Glomerular visceral epithelial cell (primary cell): ENCODE measurements around the gene MAMDC2.
A peak's percentile ranks its signal among the peaks of the same experiment; 100 is the strongest.

Experiments
- DNase-seq: peaks from one replicate; pipeline ENCODE4 v3.0.0-alpha.2; 2016; ENCODE audit errors: extremely low spot score

MAMDC2 gene

DNA sequence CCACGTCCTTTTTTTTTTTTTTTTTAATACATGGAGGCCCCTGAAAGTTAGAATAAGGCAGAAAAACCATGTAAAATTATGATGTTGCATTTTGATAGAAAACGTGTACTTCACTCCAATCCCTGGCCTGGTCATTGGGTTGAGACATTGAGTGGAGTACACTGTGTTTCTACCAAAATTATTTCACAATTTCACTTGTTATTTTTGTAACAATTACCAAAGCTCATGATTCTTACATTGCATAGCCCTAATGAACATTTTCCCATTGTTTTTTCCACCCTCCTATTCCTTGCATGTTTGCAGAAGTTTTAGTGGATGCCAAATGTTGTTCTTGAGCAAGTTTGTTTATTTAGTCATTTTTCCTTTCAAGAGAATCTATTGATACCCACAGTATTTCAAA, 21.9 kb downstream of the MAMDC2 start:
- DNase-seq = no peak

DNA sequence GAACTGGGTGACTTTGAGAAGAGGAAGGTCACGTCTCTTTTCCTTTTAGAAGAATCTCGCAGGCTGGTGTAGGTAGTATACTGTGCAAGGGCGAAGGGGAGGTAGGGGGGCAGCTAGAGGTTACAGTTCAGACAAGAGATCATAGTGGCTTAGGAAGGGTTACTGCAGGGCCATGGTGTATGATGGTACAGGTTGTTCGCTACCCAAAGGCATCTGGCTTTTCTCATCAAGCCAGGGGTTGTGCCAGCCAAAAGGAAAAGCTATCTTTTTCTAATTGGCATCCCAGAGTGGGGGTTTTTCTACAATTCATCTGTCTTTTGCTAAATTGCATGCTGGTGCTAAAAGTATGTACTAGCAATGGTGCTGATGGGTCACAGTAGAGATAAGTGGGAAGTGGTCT, 22.8 kb downstream of the MAMDC2 start:
- DNase-seq = no peak

DNA sequence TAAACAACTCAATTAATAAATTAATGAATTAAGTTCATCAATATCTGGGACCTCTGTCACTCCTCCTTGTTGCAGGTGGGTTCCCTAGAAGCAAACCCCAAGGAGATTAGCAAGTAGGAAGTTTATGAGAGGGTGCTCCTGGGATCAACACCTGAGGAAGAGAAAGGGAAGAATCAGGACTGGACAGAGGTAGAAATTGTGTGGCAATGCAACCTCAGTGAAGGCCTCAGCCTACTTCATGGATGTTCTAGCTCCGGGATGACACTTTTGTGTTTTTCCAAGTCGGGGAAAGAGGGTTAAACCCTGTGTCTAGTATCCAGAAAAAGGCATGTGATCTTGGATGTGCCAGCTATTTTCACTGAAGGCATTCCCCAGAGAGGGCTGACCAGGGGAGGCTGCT, 23.2 kb downstream of the MAMDC2 start:
- no peak for DNase-seq

DNA sequence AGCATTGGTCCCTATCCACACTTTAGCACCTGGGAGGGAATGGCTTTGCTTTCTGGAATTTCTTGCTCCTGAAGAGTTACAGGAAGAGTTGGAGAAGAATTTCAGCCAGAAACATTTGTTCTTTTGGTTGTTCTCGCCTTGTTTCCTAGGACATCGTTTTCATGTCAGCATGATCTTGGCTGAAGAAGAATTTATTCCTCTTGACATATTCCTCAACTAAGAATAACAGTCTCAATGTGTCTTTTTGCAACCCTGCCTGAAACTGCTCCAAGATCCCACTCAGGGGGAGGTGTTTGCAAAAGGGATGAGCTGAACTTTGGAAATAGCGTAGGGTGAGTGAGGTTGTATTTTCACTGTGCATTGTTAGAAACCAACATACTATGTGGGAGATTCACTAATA, 26.1 kb downstream of the MAMDC2 start:
- DNase-seq = no peak

DNA sequence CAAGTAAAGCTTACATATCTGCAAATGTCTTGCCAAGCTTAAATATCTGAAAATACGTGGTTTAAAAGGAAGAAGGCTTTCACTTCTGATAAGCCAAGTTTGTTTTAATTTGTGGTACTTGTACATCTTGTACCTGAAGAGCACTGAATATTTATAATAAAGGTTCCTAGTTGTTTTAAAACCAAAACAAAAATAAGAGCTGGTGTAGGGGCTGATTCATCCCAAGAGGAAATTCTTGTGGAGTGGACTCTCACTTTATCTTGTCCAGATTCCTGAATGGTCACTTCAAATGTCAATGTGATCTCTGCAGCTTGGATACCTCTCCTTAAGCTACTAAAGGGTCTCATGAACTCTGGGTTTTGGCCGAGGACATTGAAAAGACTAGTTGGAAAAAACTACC, 29.5 kb downstream of the MAMDC2 start:
- DNase-seq = no peak

DNA sequence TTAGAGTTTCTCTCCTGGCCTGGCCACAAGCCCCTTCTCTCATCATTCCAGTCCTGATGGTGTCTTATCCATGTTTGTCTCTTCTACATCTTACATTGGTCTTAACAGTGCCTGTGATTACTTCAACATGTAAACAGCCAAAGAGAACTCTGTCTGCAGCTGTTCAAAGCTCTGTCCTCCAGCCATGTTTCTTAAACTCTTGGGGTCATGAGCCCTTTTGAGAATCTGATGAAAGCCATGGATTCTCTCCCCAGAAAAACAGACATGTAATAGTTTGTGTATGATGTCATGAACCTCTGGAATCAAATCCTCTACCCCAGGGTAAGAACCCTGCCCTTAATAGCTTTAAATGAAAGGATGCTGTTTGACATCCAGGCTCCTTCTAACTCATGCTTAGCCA, 30.1 kb downstream of the MAMDC2 start:
- no peak for DNase-seq

DNA sequence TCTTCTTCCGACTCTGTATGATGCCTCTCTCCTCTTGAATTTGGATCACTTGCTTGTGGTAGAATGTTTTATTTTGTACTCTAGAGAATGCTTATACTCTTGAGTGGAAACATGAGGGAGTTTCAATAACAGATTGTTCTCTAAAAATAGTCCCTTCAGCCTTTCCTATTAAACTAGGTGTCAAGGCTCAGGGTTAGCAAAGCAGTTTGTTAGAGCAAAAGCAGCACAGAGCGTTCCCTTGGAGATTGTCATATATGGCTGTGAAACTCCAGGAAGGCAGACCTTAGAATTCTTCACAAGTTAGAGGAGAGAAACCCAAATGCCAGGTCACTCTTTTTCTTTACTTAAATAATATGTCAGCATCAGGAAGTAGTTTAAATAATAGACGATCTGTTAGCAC, 33.0 kb downstream of the MAMDC2 start:
- DNase-seq = no peak

DNA sequence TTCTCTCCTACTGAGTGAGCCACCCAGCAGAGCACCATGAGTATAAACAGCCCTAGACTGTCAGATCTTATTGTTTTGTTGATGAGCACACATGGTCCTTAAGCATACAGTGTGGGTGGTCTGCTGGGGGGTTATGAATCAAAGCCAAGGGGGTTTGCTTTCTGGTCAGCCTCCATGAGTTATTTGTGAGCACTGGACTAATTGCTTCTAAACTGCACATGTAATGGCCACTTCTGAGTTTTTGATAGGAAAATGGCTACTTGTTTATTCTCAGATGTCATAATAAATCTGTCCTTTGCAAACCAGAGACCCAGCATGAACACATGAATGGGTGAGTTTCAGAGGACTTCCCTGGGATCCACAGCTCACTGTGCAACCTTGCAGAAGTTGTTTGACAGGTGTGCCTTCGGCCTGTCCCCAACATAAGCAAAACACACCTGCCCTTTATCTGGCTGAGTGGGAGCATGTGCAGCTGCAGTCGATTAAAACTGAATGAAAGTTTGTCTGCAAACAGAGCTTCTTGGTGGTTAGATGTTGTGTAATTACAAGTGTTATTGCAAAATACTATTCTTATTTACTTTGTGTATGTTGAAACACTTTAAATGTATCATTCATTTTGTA, 35.9 kb downstream of the MAMDC2 start:
- no peak for DNase-seq

DNA sequence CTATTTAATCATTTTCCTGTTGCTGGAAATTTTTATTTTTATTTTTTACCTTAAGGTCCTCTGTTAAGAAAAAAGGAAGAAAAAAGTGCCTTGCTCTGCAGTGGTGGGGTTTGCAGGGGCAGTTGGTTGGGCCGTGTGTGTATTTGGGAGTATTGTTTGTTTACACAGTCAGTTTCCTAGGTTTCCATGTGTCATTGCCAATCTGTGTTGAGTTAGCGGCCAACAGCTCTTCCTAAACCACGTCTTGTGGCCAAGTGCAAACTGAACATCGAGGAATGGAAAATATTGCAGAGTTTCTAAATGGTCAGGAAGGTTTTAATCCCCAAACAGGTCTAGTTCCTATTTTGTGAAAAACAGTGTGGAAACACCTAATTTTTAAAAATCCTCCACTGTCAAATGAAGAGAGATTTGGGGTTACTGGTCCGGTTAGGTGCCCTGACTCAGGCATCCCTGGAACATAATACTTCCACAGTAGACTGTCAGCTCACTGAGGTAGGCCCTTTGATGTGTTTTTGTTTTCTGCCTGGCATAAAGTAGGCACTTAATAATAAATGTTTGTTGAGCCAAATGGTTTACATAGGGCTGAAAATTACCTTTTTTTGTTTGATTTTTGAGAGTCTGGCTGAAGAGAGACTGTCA, 37.0 kb downstream of the MAMDC2 start:
- peak; percentile 58 for DNase-seq

DNA sequence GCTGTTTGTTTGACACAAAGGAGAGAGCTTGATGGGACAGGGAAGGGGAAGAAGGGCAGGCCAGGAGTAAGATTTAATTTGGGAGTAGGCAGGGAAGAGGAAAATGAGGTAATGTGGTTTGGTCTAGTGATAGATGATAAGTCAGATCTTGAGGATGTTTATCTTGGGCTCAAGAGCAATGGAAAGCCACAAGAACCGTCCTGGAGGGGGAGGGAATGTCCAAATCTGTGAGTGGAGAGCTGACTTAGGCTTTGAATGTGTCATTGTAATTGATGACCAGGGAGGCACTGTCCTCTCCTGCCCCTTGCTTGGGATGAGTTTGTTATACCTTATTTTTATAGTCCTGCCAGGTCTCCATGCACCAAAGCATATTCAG, 37.5 kb downstream of the MAMDC2 start:
- DNase-seq = peak; percentile 73

DNA sequence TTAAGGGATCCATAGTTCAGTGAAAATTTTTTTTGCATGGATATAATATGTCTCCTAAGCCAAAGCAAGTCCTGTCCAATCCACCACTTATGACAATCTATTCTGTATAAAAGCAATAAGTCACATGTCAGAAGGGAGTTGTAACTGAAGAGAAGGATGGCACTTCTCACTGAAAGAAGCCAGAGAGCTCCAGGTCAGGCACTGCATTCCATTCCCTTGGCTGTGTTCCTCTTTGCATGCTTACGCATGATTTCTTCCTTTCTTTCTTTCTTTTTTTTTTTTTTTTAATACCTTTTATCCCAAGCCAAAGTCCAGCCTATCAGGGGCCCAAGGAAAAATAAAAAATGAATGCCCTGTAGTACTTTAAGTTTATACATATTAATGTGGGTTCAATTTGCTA, 39.8 kb downstream of the MAMDC2 start:
- no peak for DNase-seq

DNA sequence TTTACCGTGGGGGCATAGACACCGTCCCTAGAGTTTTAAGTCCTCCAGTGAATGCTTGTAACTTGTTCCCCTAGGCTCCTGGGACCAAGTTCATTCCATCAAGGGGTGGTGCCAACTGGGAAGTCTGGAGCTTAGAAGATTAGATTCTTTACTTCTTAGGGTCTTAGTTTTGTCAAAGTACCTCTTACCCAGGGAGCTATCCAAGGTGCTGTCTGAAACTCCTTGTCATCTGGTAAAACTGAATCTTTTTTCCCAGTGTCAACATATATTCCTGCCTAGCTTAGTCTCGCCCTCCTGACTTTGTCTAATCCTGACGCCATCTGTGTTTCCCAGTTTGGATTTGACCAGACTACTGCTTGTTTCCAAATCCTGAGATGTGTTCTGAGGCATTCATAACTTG, 41.6 kb downstream of the MAMDC2 start:
- no peak for DNase-seq

DNA sequence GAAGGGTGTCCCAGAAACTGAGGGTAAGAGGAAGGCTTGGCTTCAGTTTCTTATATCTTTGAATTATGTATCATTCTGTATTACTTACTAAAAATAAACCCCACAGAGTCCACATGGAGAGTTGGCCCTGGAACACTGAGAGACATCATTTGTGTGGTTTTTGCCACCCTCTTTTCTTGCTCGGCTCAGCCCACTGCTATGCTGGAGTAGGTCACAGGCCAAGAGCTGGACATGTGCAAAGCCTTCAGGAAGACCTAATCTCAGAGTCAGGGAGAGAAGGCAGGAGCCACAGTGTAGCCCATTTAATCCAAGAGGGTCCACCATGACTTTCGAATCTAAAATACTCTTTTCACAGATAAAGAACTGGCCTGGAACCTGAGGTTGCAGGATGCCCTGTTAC, 47.5 kb downstream of the MAMDC2 start:
- DNase-seq = no peak

DNA sequence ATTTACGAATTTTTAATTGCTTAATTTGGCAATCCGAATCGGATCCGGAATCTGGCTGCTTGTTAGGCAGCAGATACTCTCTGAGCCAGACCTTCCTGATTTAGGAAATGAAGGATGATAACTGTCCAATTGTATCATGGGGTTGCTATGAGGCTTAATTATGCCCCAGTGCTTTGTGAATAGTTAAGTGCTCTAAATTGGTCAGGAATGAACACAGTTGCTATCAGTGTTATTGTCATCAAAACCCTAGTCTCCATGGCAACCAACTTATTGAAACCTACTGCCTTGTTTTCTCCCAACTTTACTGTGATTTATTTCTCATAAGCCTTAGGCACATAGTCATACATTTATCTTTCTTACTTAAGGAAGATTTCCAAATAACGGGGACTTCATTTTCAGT, 47.9 kb downstream of the MAMDC2 start:
- DNase-seq = no peak

DNA sequence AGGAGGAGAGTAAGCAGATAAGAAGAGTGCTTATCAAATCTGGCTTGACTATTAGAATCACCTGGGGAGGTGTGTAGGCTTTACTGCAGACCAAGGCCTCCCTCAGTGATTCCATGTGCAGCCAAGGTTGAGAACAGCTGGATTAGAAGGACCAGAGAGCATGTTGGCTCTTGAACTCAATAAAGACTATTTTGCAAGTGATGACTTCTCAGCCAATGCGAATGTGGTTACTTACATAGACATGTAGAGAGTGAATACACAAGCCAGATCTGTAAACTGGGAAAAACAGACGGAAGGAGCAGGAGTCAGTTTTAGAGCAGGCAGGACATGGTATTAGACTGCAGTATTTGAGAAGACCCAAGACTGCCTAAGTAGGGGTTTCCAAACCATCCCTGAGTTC, 48.5 kb downstream of the MAMDC2 start:
- no peak for DNase-seq

DNA sequence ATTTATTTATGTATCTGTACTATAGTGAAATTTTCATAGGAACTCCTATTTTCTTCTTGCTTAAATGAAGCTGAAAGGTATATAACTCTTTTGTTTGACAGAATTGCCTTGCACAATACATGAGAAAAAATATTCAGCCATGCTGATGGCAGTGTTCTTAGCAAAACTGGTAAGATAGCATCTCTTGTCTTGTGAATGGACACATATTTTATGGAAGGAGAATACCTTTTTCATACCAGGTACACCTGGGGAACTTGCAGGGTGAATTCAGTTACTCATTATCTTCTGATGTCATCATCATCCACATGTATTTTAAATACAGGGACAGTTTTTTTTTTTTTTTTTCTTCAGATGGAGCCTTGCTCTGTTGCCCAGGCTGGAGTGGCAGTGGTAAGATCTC, 49.4 kb downstream of the MAMDC2 start:
- no peak for DNase-seq

DNA sequence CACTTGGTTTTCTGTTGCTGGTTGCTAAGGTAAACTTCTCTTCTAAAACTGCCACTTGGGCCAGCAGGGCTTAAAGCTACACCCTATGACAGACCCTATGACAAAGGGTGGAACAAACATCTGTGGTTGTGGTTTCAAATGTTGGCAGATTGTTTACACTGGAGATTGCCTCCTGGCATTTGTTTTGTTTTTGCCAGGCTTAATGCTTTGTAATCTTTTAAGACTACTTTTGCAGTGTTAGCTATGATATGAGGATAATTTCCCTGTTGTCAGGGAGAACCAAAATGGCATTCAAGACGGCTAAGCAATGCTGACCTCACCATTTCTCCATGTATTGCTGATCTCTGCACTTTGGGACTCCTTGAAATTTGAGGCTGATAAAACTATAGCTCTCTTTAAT, 50.3 kb downstream of the MAMDC2 start:
- DNase-seq = peak; percentile 3

DNA sequence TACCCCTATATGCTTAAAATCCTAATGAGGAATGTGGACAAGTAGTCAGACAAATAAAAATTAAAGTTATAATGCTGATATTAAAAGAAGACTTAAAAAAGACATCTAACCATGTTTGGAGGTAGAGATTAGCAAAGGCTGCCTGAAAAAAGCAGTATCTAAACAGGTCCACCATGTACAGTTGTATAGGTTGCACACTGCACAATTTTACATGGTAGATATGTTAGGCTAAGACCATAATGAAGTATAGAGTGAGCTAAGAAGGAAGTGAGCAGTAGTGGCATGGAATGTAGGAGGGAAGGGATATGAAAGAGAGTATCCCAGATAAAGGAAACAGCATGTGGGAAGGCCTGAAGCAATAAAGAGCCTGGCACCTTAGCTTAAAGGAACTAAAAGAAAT, 51.1 kb downstream of the MAMDC2 start:
- DNase-seq = no peak

DNA sequence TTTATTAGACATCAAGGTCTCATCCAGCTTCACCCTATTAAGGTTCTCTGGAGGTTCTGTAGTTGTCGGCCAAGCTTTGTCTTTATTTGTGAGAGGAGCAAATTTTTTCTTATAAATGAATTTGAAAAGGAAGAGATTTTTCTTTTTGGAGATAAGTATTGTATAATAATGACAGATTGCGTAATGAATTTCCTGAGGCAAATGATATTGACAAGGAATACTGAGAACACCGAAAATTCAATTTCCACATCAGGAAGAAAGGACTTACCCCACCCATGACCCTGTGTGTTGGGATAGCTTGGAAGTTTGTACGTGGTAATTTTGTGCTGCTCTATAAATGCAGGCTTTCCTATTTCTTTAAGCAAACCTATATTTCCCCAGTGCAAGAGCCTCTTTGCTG, 53.5 kb downstream of the MAMDC2 start:
- no peak for DNase-seq

DNA sequence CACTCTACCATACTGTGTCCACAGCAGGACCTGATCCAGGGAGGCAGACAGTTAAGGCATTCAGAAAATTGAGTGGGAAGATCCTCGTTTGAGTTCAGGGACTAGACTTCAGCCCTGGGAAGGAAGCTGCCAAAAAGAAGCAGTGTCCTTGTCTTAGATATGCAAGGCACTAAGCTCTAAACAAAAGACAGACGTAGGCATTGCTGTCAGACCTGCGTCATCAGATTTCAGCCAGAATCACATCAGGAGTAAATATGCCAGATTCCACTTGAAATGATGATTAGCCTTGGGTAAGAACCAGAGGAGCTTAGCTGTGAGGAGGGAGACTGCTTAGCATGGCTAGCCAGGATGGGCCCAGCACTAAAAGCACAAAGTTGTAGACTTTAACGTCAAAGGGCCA, 56.7 kb downstream of the MAMDC2 start:
- DNase-seq = no peak

DNA sequence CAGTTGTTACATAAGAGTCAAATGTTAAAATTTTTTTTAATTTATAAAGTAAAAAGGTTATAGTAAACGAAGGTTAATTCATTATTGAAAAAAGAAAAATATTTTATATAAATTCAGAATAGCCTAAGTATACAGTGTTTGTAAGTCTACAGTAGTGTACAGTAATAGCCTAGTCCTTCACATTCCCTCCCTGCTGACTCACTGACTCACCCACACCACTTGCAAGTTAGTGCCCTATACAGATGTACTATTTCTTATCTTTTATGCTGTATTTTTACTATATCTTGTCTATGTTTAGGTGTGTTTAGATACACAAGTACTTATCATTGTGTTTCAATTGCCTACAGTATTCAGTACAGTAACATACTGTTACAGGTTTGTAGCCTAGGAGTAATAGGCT, 57.6 kb downstream of the MAMDC2 start:
- peak; percentile 11 for DNase-seq

DNA sequence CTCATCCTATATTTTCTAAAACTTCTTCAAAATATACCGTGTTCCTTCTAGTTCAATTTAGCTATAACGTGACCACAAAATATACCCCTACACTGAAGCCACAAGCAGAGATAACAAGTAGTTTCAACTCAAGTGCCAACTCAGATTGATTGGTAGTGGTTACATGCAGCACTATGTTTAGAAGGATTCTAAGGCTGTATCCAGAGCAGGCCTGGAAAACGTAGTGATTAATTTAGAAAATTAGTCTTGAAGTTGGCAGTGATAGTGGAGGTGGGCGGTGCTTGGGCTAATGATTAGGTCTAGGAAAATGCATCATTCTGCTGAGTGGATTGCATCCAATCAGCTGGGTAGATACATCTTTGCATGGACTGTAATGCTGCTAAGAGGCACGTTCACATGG, 61.5 kb downstream of the MAMDC2 start:
- DNase-seq = no peak

DNA sequence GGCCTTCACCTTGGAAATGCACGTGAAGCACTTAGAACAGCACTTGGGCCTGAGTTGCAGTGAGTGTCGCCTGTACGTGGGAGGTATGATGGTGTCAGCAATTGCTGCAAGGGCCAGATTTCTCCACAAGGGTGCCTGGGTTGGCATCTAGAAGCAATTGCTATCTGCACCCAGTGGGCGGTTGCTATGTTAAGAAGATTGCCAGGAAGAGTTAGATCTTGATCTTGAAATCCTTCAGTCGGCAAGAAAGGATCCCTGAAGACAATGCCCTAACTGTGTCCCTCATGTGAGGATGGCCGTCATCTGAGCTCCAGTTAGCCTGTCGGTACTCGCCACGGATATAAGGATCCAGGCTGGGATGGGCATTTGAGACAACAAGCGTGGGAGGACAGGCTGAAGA, 62.9 kb downstream of the MAMDC2 start:
- no peak for DNase-seq

DNA sequence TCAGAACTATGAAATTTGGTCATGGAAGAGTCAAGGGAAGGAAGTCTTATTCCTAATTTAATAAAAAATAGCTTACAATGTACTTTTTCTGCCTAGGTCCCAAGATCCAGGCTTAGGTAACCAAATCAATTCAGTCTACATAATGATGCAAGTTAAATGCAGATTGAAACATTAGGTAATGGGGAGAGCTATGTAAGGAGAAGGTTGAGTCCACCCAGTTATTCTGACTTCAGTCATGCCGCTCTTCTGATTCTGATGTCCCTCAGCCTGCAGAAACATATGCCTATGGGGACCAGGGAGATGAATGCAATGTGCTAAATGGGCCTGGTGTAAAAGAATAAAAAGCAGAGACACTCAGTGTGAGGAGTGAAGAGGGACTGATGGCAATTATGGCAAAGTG, 63.9 kb downstream of the MAMDC2 start:
- no peak for DNase-seq
